ENCODE results near the gene CGNL1.

Gene CGNL1

GRCh38 chr15:57405133-57405532 is 28.8 kb downstream of the CGNL1 start:
- H3K27ac ChIP-seq: no peak overlapping the region
- no peaks in the 10 kb centered on the region for H3K27me3 ChIP-seq
- no peak overlapping the region for H3K9ac ChIP-seq
- no peaks in the 10 kb centered on the region for H3K36me3 ChIP-seq
- no peak overlapping the region for H3K4me3 ChIP-seq
- no peaks in the 10 kb centered on the region for H4K20me1 ChIP-seq
- TF ChIP-seq Cebpa-rat (IDR thresholded peaks at IDR 0.05): no peak
- peaks cover 0 to 12% (median 0%) of the 10 kb centered on the region in 10 experiments; a peak in 5 of 20 replicates for H3K4me1 ChIP-seq
- no peak overlapping the region for H3K4me2 ChIP-seq
- H3K9me3 ChIP-seq (replicated peaks in 1 of 11): peaks cover 0 to 6% (median 0%) of the 10 kb centered on the region in 11 experiments; a peak in 1 of 22 replicates

GRCh38 chr15:57406062-57406772 is 29.9 kb downstream of the CGNL1 start:
- Histone ChIP-seq H3K27ac (no peak overlapping the region; a peak in 1 of 22 replicates), H3K4me3 (no peak overlapping the region), H4K20me1 (no peaks in the 10 kb centered on the region), H3K4me2 (peak overlapping the region in 3 of 11 experiments; percentile 14 to 32 (median 26); a peak in 4 of 22 replicates), H3K27me3 (no peaks in the 10 kb centered on the region), H3K9ac (no peak overlapping the region), H3K9me3 (replicated peaks in 1 of 11) (peaks cover 0 to 6% (median 2%) of the 10 kb centered on the region in 11 experiments; a peak in 6 of 22 replicates), H3K4me1 (peaks cover 0 to 12% (median 0%) of the 10 kb centered on the region in 10 experiments; a peak in 5 of 20 replicates), H3K36me3 (no peaks in the 10 kb centered on the region)
- no peak for TF ChIP-seq Cebpa-rat (IDR thresholded peaks at IDR 0.05)

GRCh38 chr15:57410373-57410772 is 34.1 kb downstream of the CGNL1 start:
- Histone ChIP-seq H3K9ac (no peak overlapping the region), H3K27me3 (no peaks in the 10 kb centered on the region), H4K20me1 (no peaks in the 10 kb centered on the region), H3K4me1 (peaks cover 0 to 19% (median 6%) of the 10 kb centered on the region in 10 experiments; a peak in 16 of 20 replicates), H3K4me2 (no peak overlapping the region), H3K27ac (no peak overlapping the region), H3K36me3 (no peaks in the 10 kb centered on the region), H3K4me3 (no peak overlapping the region), H3K9me3 (replicated peaks in 1 of 11) (peaks cover 0 to 12% (median 5%) of the 10 kb centered on the region in 11 experiments; a peak in 7 of 22 replicates)
- no peak for TF ChIP-seq Cebpa-rat (IDR thresholded peaks at IDR 0.05)

- TF ChIP-seq Cebpa-rat (IDR thresholded peaks at IDR 0.05): no peak
- H3K9ac ChIP-seq: no peak overlapping the region
- peaks cover 0 to 12% (median 5%) of the 10 kb centered on the region in 11 experiments; a peak in 7 of 22 replicates for H3K9me3 ChIP-seq (replicated peaks in 1 of 11)
- peaks cover 0 to 20% (median 17%) of the 10 kb centered on the region in 10 experiments; a peak in 16 of 20 replicates for H3K4me1 ChIP-seq
- no peaks in the 10 kb centered on the region for H3K27me3 ChIP-seq
- no peaks in the 10 kb centered on the region for H4K20me1 ChIP-seq
- no peak overlapping the region for H3K4me3 ChIP-seq
- H3K27ac ChIP-seq: no peak overlapping the region
- H3K36me3 ChIP-seq: no peaks in the 10 kb centered on the region
- H3K4me2 ChIP-seq: no peak overlapping the region
Measured at GRCh38 chr15:57411945-57412768, 35.9 kb downstream of the CGNL1 start.

- peak overlapping the region in 9 of 11 experiments; percentile 31 to 75 (median 52); a peak in 17 of 22 replicates for H3K4me2 ChIP-seq
- no peaks in the 10 kb centered on the region for H4K20me1 ChIP-seq
- H3K27ac ChIP-seq: peak overlapping the region in 6 of 11 experiments; percentile 0 to 61 (median 54); a peak in 11 of 22 replicates
- no peaks in the 10 kb centered on the region for H3K36me3 ChIP-seq
- no peaks in the 10 kb centered on the region for H3K27me3 ChIP-seq
- no peak for TF ChIP-seq Cebpa-rat (IDR thresholded peaks at IDR 0.05)
- no peak overlapping the region for H3K4me3 ChIP-seq
- H3K9me3 ChIP-seq (replicated peaks in 1 of 11): peaks cover 0 to 18% (median 8%) of the 10 kb centered on the region in 11 experiments; a peak in 8 of 22 replicates
- 0 out of 22 replicates have a peak overlapping the region, but pooled peaks of 1 of the 11 experiments have one; percentile 3 for H3K9ac ChIP-seq
- H3K4me1 ChIP-seq: peaks cover 0 to 48% (median 35%) of the 10 kb centered on the region in 10 experiments; a peak in 16 of 20 replicates
Measured at GRCh38 chr15:57415602-57416001, 39.3 kb downstream of the CGNL1 start.

GRCh38 chr15:57418635-57419034 is 42.3 kb downstream of the CGNL1 start:
- Histone ChIP-seq H3K27ac (peak overlapping the region in 7 of 11 experiments; percentile 6 to 47 (median 14); a peak in 7 of 22 replicates), H3K9me3 (replicated peaks in 1 of 11) (peaks cover 0 to 18% (median 0%) of the 10 kb centered on the region in 11 experiments; a peak in 5 of 22 replicates), H3K9ac (no peak overlapping the region), H3K4me3 (no peak overlapping the region), H4K20me1 (no peaks in the 10 kb centered on the region), H3K4me1 (peaks cover 24 to 78% (median 65%) of the 10 kb centered on the region in 10 experiments), H3K27me3 (no peaks in the 10 kb centered on the region), H3K4me2 (peak overlapping the region in 9 of 11 experiments; percentile 13 to 60 (median 44); a peak in 14 of 22 replicates), H3K36me3 (no peaks in the 10 kb centered on the region)
- TF ChIP-seq Cebpa-rat (IDR thresholded peaks at IDR 0.05): no peak

- H4K20me1 ChIP-seq: no peaks in the 10 kb centered on the region
- no peaks in the 10 kb centered on the region for H3K27me3 ChIP-seq
- H3K4me1 ChIP-seq: peaks cover 31 to 85% (median 71%) of the 10 kb centered on the region in 10 experiments
- peak overlapping the region in 3 of 11 experiments; percentile 29 to 47 (median 44); a peak in 2 of 22 replicates for H3K4me2 ChIP-seq
- no peaks in the 10 kb centered on the region for H3K36me3 ChIP-seq
- peaks cover 0 to 18% (median 0%) of the 10 kb centered on the region in 11 experiments; a peak in 5 of 22 replicates for H3K9me3 ChIP-seq (replicated peaks in 1 of 11)
- no peak for TF ChIP-seq Cebpa-rat (IDR thresholded peaks at IDR 0.05)
- no peak overlapping the region for H3K4me3 ChIP-seq
- H3K9ac ChIP-seq: no peak overlapping the region
- peak overlapping the region in 4 of 11 experiments; percentile 15 to 96 (median 60); a peak in 2 of 22 replicates for H3K27ac ChIP-seq
Measured at GRCh38 chr15:57419335-57419734, 43.0 kb downstream of the CGNL1 start.

- peak overlapping the region in 8 of 11 experiments; percentile 69 to 82 (median 75); a peak in 16 of 22 replicates for H3K9ac ChIP-seq
- H3K4me1 ChIP-seq: peaks cover 35 to 80% (median 62%) of the 10 kb centered on the region in 10 experiments
- H4K20me1 ChIP-seq: no peaks in the 10 kb centered on the region
- TF ChIP-seq Cebpa-rat (IDR thresholded peaks at IDR 0.05): no peak
- H3K27ac ChIP-seq: peak overlapping the region in 10 of 11 experiments; percentile 41 to 96 (median 93); a peak in 18 of 22 replicates
- 0 out of 20 replicates have a peak overlapping the region, but pooled peaks of 2 of the 10 experiments have one; percentile 6 to 25 for H3K4me3 ChIP-seq
- no peaks in the 10 kb centered on the region for H3K36me3 ChIP-seq
- H3K4me2 ChIP-seq: peak overlapping the region; percentile 26 to 92 (median 81); a peak in 20 of 22 replicates
- H3K27me3 ChIP-seq: no peaks in the 10 kb centered on the region
- H3K9me3 ChIP-seq (replicated peaks in 1 of 11): peaks cover 0 to 18% (median 0%) of the 10 kb centered on the region in 11 experiments; a peak in 5 of 22 replicates
Measured at GRCh38 chr15:57421110-57421509, 44.8 kb downstream of the CGNL1 start.

All from BLaER1 treated with 17β-estradiol and CSF1 and Interleukin-3, amounts not matched to agents 10 nM and 100 nM (cell line).